ENCODE measurements around the gene MAPK12.

- no peak for TF ChIP-seq POLR2A (IDR thresholded peaks at IDR 0.05)
- TF ChIP-seq, protein P1, sequence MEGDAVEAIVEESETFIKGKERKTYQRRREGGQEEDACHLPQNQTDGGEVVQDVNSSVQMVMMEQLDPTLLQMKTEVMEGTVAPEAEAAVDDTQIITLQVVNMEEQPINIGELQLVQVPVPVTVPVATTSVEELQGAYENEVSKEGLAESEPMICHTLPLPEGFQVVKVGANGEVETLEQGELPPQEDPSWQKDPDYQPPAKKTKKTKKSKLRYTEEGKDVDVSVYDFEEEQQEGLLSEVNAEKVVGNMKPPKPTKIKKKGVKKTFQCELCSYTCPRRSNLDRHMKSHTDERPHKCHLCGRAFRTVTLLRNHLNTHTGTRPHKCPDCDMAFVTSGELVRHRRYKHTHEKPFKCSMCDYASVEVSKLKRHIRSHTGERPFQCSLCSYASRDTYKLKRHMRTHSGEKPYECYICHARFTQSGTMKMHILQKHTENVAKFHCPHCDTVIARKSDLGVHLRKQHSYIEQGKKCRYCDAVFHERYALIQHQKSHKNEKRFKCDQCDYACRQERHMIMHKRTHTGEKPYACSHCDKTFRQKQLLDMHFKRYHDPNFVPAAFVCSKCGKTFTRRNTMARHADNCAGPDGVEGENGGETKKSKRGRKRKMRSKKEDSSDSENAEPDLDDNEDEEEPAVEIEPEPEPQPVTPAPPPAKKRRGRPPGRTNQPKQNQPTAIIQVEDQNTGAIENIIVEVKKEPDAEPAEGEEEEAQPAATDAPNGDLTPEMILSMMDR (IDR thresholded peaks at IDR 0.05), result no peak
- no peak for TF ChIP-seq POLR2AphosphoS5 (IDR thresholded peaks at IDR 0.05)
These were observed 48.7 kb upstream of the MAPK12 start for GRCh38 chr22:50310031-50310722.

Data from breast epithelium (tissue), 3 donors.